HCT116 (cell line): ENCODE measurements around the gene GPC5.

Source experiments
- POLR2A ChIP-seq: IDR thresholded peaks from 2 replicates; pipeline ENCODE4 v1.7.0; 2011; ENCODE audit warnings: borderline replicate concordance; ENCODE audit not compliant: insufficient read depth, insufficient read length; ENCODE audit errors: extremely low read depth
- POLR2AphosphoS5 ChIP-seq: IDR thresholded peaks from 2 replicates; pipeline ENCODE4 v1.6.1; 2011; ENCODE audit warnings: mild to moderate bottlenecking, low read depth, low read length, moderate library complexity
- TF ChIP-seq, protein P1 (sequence below), 3 experiments: fragments of 200-600 bp in 1 of 3; sonication (generic) in 1 of 3; IDR thresholded peaks in 2 of 3; conservative IDR thresholded peaks in 1 of 3; 2 replicates each; pipeline ENCODE4 v1.5.1; 2012 to 2017; ENCODE audit warnings: low read depth in 2 of 3, low read length in 2 of 3, antibody characterized with exemption in 1 of 3, borderline replicate concordance in 1 of 3, control low read depth in 1 of 3, mild to moderate bottlenecking in 1 of 3, mixed read lengths in 1 of 3, mixed run types in 1 of 3, moderate library complexity in 1 of 3; ENCODE audit not compliant: insufficient read depth in 1 of 3

DNA sequence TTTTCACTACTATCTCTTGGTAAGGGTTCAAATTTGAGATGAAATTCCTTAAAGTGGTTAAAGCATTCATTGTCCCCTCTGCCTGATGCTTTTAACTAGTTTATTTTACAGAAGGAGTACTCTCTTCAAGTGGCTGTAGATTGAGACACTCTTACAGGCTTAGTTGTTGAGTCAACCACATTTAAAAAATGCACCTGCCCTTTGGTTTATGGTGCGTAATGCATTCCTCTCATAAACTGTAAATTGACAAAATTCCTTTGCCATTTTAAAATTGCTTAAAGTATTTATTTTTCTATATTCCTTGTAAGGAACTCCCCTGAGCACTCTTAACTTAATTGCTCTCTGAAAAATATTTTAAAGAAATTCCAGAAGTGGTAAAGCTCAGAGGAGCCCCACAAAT, 826 bp upstream of the GPC5 start:
- TF ChIP-seq POLR2AphosphoS5 = no peak
- TF ChIP-seq POLR2A = no peak
- TF ChIP-seq, protein P1, sequence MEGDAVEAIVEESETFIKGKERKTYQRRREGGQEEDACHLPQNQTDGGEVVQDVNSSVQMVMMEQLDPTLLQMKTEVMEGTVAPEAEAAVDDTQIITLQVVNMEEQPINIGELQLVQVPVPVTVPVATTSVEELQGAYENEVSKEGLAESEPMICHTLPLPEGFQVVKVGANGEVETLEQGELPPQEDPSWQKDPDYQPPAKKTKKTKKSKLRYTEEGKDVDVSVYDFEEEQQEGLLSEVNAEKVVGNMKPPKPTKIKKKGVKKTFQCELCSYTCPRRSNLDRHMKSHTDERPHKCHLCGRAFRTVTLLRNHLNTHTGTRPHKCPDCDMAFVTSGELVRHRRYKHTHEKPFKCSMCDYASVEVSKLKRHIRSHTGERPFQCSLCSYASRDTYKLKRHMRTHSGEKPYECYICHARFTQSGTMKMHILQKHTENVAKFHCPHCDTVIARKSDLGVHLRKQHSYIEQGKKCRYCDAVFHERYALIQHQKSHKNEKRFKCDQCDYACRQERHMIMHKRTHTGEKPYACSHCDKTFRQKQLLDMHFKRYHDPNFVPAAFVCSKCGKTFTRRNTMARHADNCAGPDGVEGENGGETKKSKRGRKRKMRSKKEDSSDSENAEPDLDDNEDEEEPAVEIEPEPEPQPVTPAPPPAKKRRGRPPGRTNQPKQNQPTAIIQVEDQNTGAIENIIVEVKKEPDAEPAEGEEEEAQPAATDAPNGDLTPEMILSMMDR (IDR thresholded peaks at IDR 0.05 in 2 of 3, conservative IDR thresholded peaks at IDR 0.05 in 1 of 3; ENCODE audit: borderline replicate concordance in 1 of 3, insufficient read depth in 1 of 3, low read depth in 2 of 3, low read length in 2 of 3) = no peak
